ENCODE measurements around the gene HS3ST5.

The HS3ST5 gene

DNA sequence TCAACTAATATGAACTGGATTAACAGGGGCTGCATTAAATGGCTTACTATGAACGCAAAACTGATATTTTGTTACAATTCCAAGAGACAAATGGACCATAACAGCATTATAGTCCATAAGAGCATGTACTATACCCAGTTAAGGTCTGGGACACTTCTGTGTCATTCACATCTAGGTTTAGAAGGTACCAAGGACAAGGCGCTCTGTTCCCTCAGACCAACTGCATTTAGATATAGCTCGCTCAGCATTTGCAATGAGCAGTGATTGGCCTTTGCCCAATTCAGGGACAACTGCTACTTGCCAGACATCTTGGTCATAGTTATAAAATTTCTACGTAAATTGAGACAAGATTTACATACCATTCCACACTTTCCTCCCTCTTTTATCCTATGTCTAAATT is 132.4 kb downstream of the HS3ST5 start:
- no peak overlapping the region for H3K4me3 ChIP-seq (ENCODE audit: low read depth, low read length)
- TF ChIP-seq, protein P1, sequence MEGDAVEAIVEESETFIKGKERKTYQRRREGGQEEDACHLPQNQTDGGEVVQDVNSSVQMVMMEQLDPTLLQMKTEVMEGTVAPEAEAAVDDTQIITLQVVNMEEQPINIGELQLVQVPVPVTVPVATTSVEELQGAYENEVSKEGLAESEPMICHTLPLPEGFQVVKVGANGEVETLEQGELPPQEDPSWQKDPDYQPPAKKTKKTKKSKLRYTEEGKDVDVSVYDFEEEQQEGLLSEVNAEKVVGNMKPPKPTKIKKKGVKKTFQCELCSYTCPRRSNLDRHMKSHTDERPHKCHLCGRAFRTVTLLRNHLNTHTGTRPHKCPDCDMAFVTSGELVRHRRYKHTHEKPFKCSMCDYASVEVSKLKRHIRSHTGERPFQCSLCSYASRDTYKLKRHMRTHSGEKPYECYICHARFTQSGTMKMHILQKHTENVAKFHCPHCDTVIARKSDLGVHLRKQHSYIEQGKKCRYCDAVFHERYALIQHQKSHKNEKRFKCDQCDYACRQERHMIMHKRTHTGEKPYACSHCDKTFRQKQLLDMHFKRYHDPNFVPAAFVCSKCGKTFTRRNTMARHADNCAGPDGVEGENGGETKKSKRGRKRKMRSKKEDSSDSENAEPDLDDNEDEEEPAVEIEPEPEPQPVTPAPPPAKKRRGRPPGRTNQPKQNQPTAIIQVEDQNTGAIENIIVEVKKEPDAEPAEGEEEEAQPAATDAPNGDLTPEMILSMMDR (IDR thresholded peaks at IDR 0.05; ENCODE audit: control insufficient read depth, extremely low read depth, insufficient read depth), result no peak
- no peak for DNase-seq (ENCODE audit: low read depth)

DNA sequence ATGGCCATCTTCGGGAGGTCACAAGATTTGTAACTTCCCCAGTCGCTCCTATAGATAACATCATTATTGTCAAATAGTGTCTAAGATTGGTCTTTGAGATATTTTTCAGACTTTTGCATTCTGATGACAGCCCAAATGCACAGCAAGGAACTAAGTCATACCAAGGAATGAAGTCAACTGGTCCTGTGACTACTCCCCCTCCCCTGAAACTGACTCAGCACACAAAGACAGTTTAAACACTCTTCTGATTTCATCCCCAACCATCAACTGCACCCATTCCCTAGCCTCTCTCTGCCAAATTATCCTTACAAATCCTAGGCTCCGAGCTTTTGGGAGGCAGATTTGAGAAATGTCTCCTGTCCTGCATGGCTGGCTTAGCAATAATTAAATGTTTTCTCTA is 139.4 kb downstream of the HS3ST5 start:
- no peak overlapping the region for H3K4me3 ChIP-seq (ENCODE audit: low read depth, low read length)
- TF ChIP-seq, protein P1 (IDR thresholded peaks at IDR 0.05; ENCODE audit: control insufficient read depth, extremely low read depth, insufficient read depth), result no peak
- DNase-seq (ENCODE audit: low read depth), result no peak

DNA sequence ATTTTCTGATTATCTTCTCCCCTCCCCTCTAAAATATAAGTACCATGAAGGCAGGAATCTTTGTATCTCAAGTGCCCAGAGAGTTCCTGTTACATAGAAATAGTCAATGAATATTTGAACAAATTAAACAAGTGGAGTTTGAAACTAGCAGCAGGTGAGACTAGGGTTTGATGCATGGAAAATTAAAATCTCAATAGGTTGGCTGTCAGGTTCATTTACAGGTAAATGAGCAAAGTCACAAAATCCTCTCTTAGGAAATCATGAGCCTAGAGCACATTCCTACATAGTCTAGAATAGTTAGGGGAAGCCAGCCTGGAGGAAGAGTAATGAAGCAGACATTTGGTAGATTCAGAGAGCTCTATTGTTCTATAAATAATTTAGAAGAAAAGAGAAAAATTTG is 140.4 kb downstream of the HS3ST5 start:
- TF ChIP-seq, protein P1 (IDR thresholded peaks at IDR 0.05; ENCODE audit: control insufficient read depth, extremely low read depth, insufficient read depth), result no peak
- H3K4me3 ChIP-seq (ENCODE audit: low read depth, low read length), result no peak overlapping the region
- DNase-seq (ENCODE audit: low read depth), result no peak

DNA sequence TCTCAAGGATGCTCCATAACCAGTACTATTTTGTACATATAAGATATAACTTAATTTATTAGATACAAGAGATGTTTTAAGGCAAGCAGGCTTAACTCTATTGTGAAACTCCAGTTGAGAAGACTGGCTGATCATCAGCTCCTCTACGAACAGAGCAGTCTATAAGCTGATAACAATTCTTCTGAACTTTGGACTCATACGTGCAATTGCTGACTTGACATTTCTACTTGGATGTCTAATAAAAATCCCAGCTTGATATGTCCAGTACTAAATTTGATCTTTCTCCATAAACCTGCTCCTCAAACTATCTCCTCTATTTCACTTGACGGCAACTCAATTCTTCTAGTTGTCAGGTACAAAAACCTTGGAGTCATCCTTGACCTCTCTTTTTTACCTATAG is 141.9 kb downstream of the HS3ST5 start:
- DNase-seq (ENCODE audit: low read depth), result no peak
- H3K4me3 ChIP-seq (ENCODE audit: low read depth, low read length), result no peak overlapping the region
- TF ChIP-seq, protein P1 (IDR thresholded peaks at IDR 0.05; ENCODE audit: control insufficient read depth, extremely low read depth, insufficient read depth), result no peak

DNA sequence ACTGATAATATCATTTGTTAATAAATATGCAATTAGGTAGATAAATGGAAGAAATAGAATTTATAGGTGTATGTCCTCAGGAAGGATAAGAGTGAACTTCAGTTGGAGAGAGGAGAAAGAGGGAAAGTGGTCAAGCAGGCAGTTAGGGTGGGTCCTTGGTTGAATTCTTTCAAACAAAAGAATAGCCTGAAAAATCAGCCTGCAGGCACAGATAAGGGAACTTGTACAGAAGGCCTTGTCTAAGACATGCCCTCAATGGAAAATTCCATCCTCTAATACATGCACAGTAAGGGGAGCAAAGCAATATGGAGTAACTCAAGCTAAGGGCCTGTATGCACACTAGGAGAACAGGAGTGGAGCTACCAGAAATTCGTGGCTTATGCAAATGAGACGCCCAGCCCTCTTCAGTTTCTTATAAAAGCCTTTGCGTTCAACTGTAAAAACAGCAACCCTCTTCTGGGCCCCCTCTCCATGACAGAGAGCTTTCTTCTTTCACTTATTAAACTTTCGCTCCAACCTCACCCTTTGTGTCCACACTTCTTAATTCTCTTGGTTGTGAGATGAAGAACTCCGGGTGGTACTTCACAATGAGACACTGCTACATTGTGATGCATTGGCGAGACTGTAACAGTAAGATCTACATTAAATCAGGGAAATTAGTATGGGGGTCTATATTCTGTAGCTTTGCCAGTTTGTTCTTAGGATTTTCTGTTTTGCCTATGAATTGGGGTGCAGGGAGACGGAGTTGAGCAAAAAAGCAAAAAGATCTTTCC is 147.0 kb downstream of the HS3ST5 start:
- H3K4me3 ChIP-seq (ENCODE audit: low read depth, low read length), result no peak overlapping the region
- no peak for DNase-seq (ENCODE audit: low read depth)
- TF ChIP-seq, protein P1 (IDR thresholded peaks at IDR 0.05; ENCODE audit: control insufficient read depth, extremely low read depth, insufficient read depth), result no peak

DNA sequence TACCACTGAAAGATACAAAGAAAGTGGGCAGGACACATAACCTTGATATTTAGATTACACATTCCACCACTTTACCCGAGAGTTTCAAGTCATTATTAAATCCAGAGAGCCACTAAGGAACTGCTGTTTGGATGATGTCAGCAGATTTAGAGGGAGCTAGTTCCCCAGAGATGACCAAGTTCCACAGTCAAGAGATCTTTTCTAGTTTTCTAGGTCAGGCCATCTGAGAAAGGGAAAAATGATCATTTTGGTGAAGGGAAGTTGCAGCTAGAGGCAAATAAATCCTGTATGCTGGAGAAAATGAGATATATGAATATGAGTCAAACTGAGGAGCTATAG is 147.8 kb downstream of the HS3ST5 start:
- DNase-seq (ENCODE audit: low read depth), result no peak
- TF ChIP-seq, protein P1 (IDR thresholded peaks at IDR 0.05; ENCODE audit: control insufficient read depth, extremely low read depth, insufficient read depth), result no peak
- no peak overlapping the region for H3K4me3 ChIP-seq (ENCODE audit: low read depth, low read length)

All from LNCaP clone FGC (cell line).